Colonic mucosa (tissue), 4 donors: Measurements from ENCODE around the gene ATG101. TPM values are rescaled to one million over a fixed set of nuclear protein-coding genes. Genes with fewer than 3 reads are reported as not detected.
A peak's percentile ranks its signal among the peaks of the same experiment; 100 is the strongest.

Experiments
- DNase-seq: peaks from one replicate; pipeline ENCODE4 v3.0.0-alpha.2; 2020
- H3K27ac ChIP-seq: fragments of 200-600 bp; one replicate; pipeline ENCODE4 v1.8.0; 2021
- H3K27me3 ChIP-seq: fragments of 200-600 bp; one replicate; pipeline ENCODE4 v1.8.0; 2021
- H3K36me3 ChIP-seq: fragments of 200-600 bp; one replicate; pipeline ENCODE4 v1.8.0; 2021
- H3K4me1 ChIP-seq: fragments of 200-600 bp; one replicate; pipeline ENCODE4 v1.8.0; 2021; ENCODE audit warnings: mild to moderate bottlenecking
- H3K4me3 ChIP-seq: fragments of 200-600 bp; one replicate; pipeline ENCODE4 v1.8.0; 2021
- H3K9ac ChIP-seq, 2 donors: one replicate each; pipeline ENCODE4 v1.7.0; 2013; ENCODE audit warnings: control low read depth in 2 of 2, low read depth in 2 of 2, low read length in 2 of 2
- H3K9me3 ChIP-seq: fragments of 200-600 bp; one replicate; pipeline ENCODE4 v1.8.0; 2021
- CTCF ChIP-seq: fragments of 200-600 bp; IDR thresholded peaks from one replicate; pipeline ENCODE4 v1.8.0; 2022; ENCODE audit warnings: antibody characterized with exemption, mild to moderate bottlenecking
- intact Hi-C: fragments of 100-400 bp; cut with DNase I; formaldehyde crosslinking; loops from one replicate; pipeline ENCODE4 v1.14.1; 2022
- total RNA-seq, 2 donors: library from RNA; stranded (reverse); fragmentation: NEBNext Ultra II Directional in 1 of 2; extraction: Animal tissue kit (Norgen Biotek cat#: 25700) in 1 of 2; gene quantifications; one replicate each; pipeline ENCODE4 v1.2.1, GENCODE V29; 2021
- donor health status: healthy.
- donor health status: DM: no; HTN: no; CAD: no.
- donor health status: DM: no; HTN: no; CAD: no.

Gene ATG101
- total RNA-seq, 2 donors from 2014 or later: 37.7 to 44.0 TPM

- Histone ChIP-seq H3K4me3 (peak overlapping the region; percentile 25), H3K9me3 (no peaks in the 10 kb centered on the region), H3K4me1 (peaks cover 7% of the 10 kb centered on the region), H3K9ac (peak overlapping the region; percentile 64 to 90), H3K27me3 (no peaks in the 10 kb centered on the region), H3K27ac (peak overlapping the region; percentile 57), H3K36me3 (no peaks in the 10 kb centered on the region)
- peak; percentile 90 for DNase-seq
- intact Hi-C loops: no loop called here
- TF ChIP-seq CTCF: no peak
These were observed 33.1 kb upstream of the ATG101 start for GRCh38 chr12:52036587-52037171.

GRCh38 chr12:52037248-52037861 is 32.4 kb upstream of the ATG101 start:
- TF ChIP-seq CTCF: no peak
- H3K4me3 ChIP-seq: peak overlapping the region; percentile 53
- no peaks in the 10 kb centered on the region for H3K27me3 ChIP-seq
- peak overlapping the region; percentile 24 for H3K27ac ChIP-seq
- DNase-seq: no peak
- H3K4me1 ChIP-seq: peaks cover 3% of the 10 kb centered on the region
- H3K9ac ChIP-seq: peak overlapping the region; percentile 76 to 81
- intact Hi-C loops: no loop called here
- no peaks in the 10 kb centered on the region for H3K9me3 ChIP-seq
- H3K36me3 ChIP-seq: no peaks in the 10 kb centered on the region

GRCh38 chr12:52038447-52038846 is 31.3 kb upstream of the ATG101 start:
- Histone ChIP-seq H3K9me3 (no peaks in the 10 kb centered on the region), H3K4me1 (peaks cover 3% of the 10 kb centered on the region), H3K27me3 (no peaks in the 10 kb centered on the region), H3K9ac (peak overlapping the region in 1 of 2 donors; percentile 32), H3K4me3 (no peak overlapping the region), H3K36me3 (no peaks in the 10 kb centered on the region), H3K27ac (no peak overlapping the region)
- no peak for DNase-seq
- no peak for TF ChIP-seq CTCF
- intact Hi-C loops: no loop called here

GRCh38 chr12:52041035-52041434 is 28.7 kb upstream of the ATG101 start:
- Histone ChIP-seq H3K36me3 (no peaks in the 10 kb centered on the region), H3K27ac (no peak overlapping the region), H3K9me3 (no peaks in the 10 kb centered on the region), H3K9ac (no peak overlapping the region), H3K4me1 (peaks cover 7% of the 10 kb centered on the region), H3K27me3 (no peaks in the 10 kb centered on the region), H3K4me3 (no peak overlapping the region)
- no peak for DNase-seq
- intact Hi-C loops: no loop called here
- TF ChIP-seq CTCF: no peak

GRCh38 chr12:52041695-52042123 is 28.1 kb upstream of the ATG101 start:
- Histone ChIP-seq H3K4me3 (no peak overlapping the region), H3K27ac (no peak overlapping the region), H3K36me3 (no peaks in the 10 kb centered on the region), H3K9ac (peak overlapping the region in 1 of 2 donors; percentile 20), H3K4me1 (peaks cover 9% of the 10 kb centered on the region), H3K9me3 (no peaks in the 10 kb centered on the region), H3K27me3 (no peaks in the 10 kb centered on the region)
- intact Hi-C loops: no loop called here
- no peak for TF ChIP-seq CTCF
- no peak for DNase-seq
